HepG2 (cell line): ENCODE data around the gene GRIK1. TPM values are rescaled to one million over a fixed set of nuclear protein-coding genes. Genes with fewer than 3 reads are reported as not detected.

Experiments
- ATAC-seq: fragments of 200-7000 bp; cut with Tn5 transposase; 3 replicates; pipeline ENCODE4 v1.9.1; 2020; ENCODE audit warnings: mild to moderate bottlenecking, moderate library complexity
- BruUV-seq: library from RNA; stranded (reverse); fragments of 400-500 nt; replicated peaks from 2 replicates; lab custom pipeline; 2021; lab: Mats Ljungman, UMichigan
- CTCF ChIA-PET: fragments of 300-600 bp; formaldehyde crosslinking; extraction: SDS; loops from one replicate; lab custom pipeline; 2021; ENCODE audit warnings: low total read pairs, inconsistent platforms, low intra/inter-chr PET ratio; lab: Yijun Ruan, JAX
- POLR2A ChIA-PET: fragments of 350-600 bp; sonication (Branson Sonifier 250); formaldehyde crosslinking; loops from one replicate; lab custom pipeline; 2020; ENCODE audit warnings: antibody characterized with exemption, inconsistent platforms; lab: Yijun Ruan, JAX
- DNase-seq: peaks from one replicate; pipeline ENCODE4 v3.0.0-alpha.2; 2015; ENCODE audit warnings: low spot score
- FAIRE-seq: peaks from 3 replicates; lab custom pipeline; 2011; peaks lifted over from hg19 to GRCh38; lab: Jason Lieb, UNC
- H2AFZ ChIP-seq: one replicate; pipeline ENCODE4 v1.6.1; 2011; ENCODE audit warnings: low read length, inconsistent platforms
- H3K27ac ChIP-seq: fragments of 300-600 bp; 3 replicates; pipeline ENCODE4 v1.8.0; 2011; ENCODE audit warnings: mixed run types, mild to moderate bottlenecking, mixed read lengths, low read length, inconsistent platforms; ENCODE audit not compliant: insufficient read depth; ENCODE audit errors: extremely low read length
- H3K27me3 ChIP-seq, 2 experiments: fragments of 200-600 bp in 1 of 2; 2 replicates in 1 of 2; 3 replicates in 1 of 2; pipeline versions ENCODE4 v1.6.0 to v1.8.0; 2011; ENCODE audit warnings: low read length in 2 of 2, mild to moderate bottlenecking in 2 of 2, moderate library complexity in 2 of 2, inconsistent platforms in 1 of 2; ENCODE audit not compliant: insufficient read depth in 2 of 2, control insufficient read depth in 1 of 2
- H3K36me3 ChIP-seq, 2 experiments: fragments of 200-600 bp in 1 of 2; replicated peaks in 1 of 2; 2 replicates in 1 of 2; 3 replicates in 1 of 2; pipeline versions ENCODE4 v1.5.1 to v1.8.0; 2011; ENCODE audit warnings: low read length in 2 of 2, inconsistent platforms in 1 of 2; ENCODE audit not compliant: insufficient read depth in 2 of 2, control insufficient read depth in 1 of 2
- H3K4me1 ChIP-seq: 2 replicates; pipeline ENCODE4 v1.5.1; 2012; ENCODE audit warnings: low read length, inconsistent platforms; ENCODE audit not compliant: insufficient read depth
- H3K4me2 ChIP-seq: 2 replicates; pipeline ENCODE4 v1.6.0; 2011; ENCODE audit warnings: low read depth, low read length, inconsistent platforms
- H3K4me3 ChIP-seq, 3 experiments: fragments of 200-600 bp in 1 of 3; sonication (generic), shearing (Covaris generic) in 1 of 3; replicated peaks in 1 of 3; 2 replicates each; pipeline ENCODE4 v1.5.1; 2011 to 2016; ENCODE audit warnings: low read length in 3 of 3, inconsistent platforms in 2 of 3, low read depth in 2 of 3, mild to moderate bottlenecking in 2 of 3, control low read depth in 1 of 3, mixed read lengths in 1 of 3; ENCODE audit not compliant: insufficient read depth in 1 of 3
- H3K79me2 ChIP-seq: one replicate; pipeline ENCODE4 v1.6.1; 2011; ENCODE audit warnings: low read length, inconsistent platforms; ENCODE audit not compliant: insufficient read depth
- H3K9ac ChIP-seq: 2 replicates; pipeline ENCODE4 v1.6.0; 2011; ENCODE audit warnings: mild to moderate bottlenecking, low read depth, low read length, inconsistent platforms; ENCODE audit not compliant: insufficient read depth
- H3K9me3 ChIP-seq: 2 replicates; pipeline ENCODE4 v1.5.1; 2012; ENCODE audit warnings: mild to moderate bottlenecking, low read length
- H4K20me1 ChIP-seq: 2 replicates; pipeline ENCODE4 v1.6.0; 2011; ENCODE audit warnings: inconsistent platforms, mild to moderate bottlenecking, low read length, moderate library complexity; ENCODE audit not compliant: insufficient read depth
- BRF2 ChIP-seq: sonication (generic); formaldehyde crosslinking; IDR thresholded peaks from 2 replicates; pipeline ENCODE4 v1.8.1; 2022; ENCODE audit warnings: mild to moderate bottlenecking, missing genetic modification reagents
- CCAR2 ChIP-seq: fragments of 200-400 bp; formaldehyde crosslinking; optimal IDR thresholded peaks from 2 replicates; pipeline ENCODE3; 2018; ENCODE audit warnings: low read depth, mild to moderate bottlenecking, low read length, moderate library complexity
- CENPX ChIP-seq: sonication (generic); formaldehyde crosslinking; IDR thresholded peaks from 2 replicates; pipeline ENCODE4 v1.9.0; 2021; ENCODE audit warnings: mild to moderate bottlenecking, missing genetic modification reagents, moderate library complexity
- DR1 ChIP-seq: sonication (generic); formaldehyde crosslinking; IDR thresholded peaks from 2 replicates; pipeline ENCODE4 v1.8.0; 2021; ENCODE audit warnings: mild to moderate bottlenecking, missing genetic modification reagents, inconsistent platforms
- EP300 ChIP-seq, 3 experiments: sonication (generic) in 1 of 3; formaldehyde crosslinking in 1 of 3; IDR thresholded peaks; 2 replicates each; pipeline versions ENCODE4 v1.5.1 to v1.6.1; 2011 to 2020; ENCODE audit warnings: low read depth in 2 of 3, low read length in 2 of 3, borderline replicate concordance in 1 of 3, improper control_type of control experiment in 1 of 3, mild to moderate bottlenecking in 1 of 3, missing genetic modification reagents in 1 of 3, moderate library complexity in 1 of 3
- SAP130 ChIP-seq: IDR thresholded peaks from 2 replicates; pipeline ENCODE4 v1.6.1; 2016; ENCODE audit warnings: low read depth
- TCF7L2 ChIP-seq: IDR thresholded peaks from 2 replicates; pipeline ENCODE4 v1.6.1; 2011; ENCODE audit warnings: mild to moderate bottlenecking, low read depth, low read length, moderate library complexity
- ZBTB33 ChIP-seq: sonication (generic); formaldehyde crosslinking; IDR thresholded peaks from 2 replicates; pipeline ENCODE4 v1.4.0; 2020; ENCODE audit warnings: missing genetic modification reagents
- ZBTB7B ChIP-seq: sonication (generic); formaldehyde crosslinking; IDR thresholded peaks from 2 replicates; pipeline ENCODE4 v1.4.0; 2020; ENCODE audit warnings: missing genetic modification reagents
- ZNF160 ChIP-seq: sonication (generic); formaldehyde crosslinking; IDR thresholded peaks from 2 replicates; pipeline ENCODE4 v1.8.0; 2022; ENCODE audit warnings: mild to moderate bottlenecking, inconsistent platforms, missing genetic modification reagents
- ZNF17 ChIP-seq: sonication (generic); formaldehyde crosslinking; IDR thresholded peaks from 2 replicates; pipeline ENCODE4 v1.5.0; 2020; ENCODE audit warnings: mild to moderate bottlenecking, missing genetic modification reagents
- ZNF18 ChIP-seq: sonication (generic); formaldehyde crosslinking; IDR thresholded peaks from 2 replicates; pipeline ENCODE4 v1.8.0; 2022; ENCODE audit warnings: mild to moderate bottlenecking, missing genetic modification reagents; ENCODE audit not compliant: insufficient replicate concordance
- ZNF639 ChIP-seq: conservative IDR thresholded peaks from 2 replicates; pipeline ENCODE4 v1.6.1; 2018; ENCODE audit warnings: missing genetic modification reagents
- ZNF776 ChIP-seq: sonication (generic); formaldehyde crosslinking; IDR thresholded peaks from 2 replicates; pipeline ENCODE4 v1.4.0; 2020; ENCODE audit warnings: mild to moderate bottlenecking, missing genetic modification reagents
- WGBS: methylation state at CpG from one replicate; pipeline ENCODE4 v1.1.6; 2017; ENCODE audit warnings: low lambda C conversion rate; 5-methylcytosine and 5-hydroxymethylcytosine counted together
- in situ Hi-C: cut with HindIII; loops from 2 replicates; pipeline ENCODE4 v1.10.0; 2017; ENCODE audit warnings: low pct_unique_long_range_greater_than_20kb; ENCODE audit not compliant: extremely low pct_ligation_motif_present
- intact Hi-C: fragments of 100-400 bp; cut with micrococcal nuclease; formaldehyde crosslinking; loops from one replicate; pipeline ENCODE4 v1.10.0; 2022; ENCODE audit not compliant: unreplicated experiment
- polyA plus RNA-seq, 8 experiments: library from polyadenylated mRNA; depleted of rRNA in 3 of 8; stranded (reverse) in 7 of 8; unstranded in 1 of 8; fragments of >200 nt; fragmentation: Illumina TruSeq in 4 of 8; extraction: Trizol in 4 of 8; gene quantifications; 2 replicates each; pipeline versions ENCODE4 v1.2.1 to v1.2.3, GENCODE V29; 2011 to 2016; ENCODE audit warnings: low read depth in 4 of 8, missing spikeins in 1 of 8, mixed read lengths in 1 of 8; ENCODE audit not compliant: insufficient read depth in 1 of 8
- total RNA-seq, 5 experiments: library from RNA; depleted of rRNA; stranded (reverse); fragments of >200 nt; fragmentation: Illumina TruSeq; extraction: Trizol; gene quantifications; 2 replicates each; pipeline ENCODE4 v1.2.3, GENCODE V29; 2016; ENCODE audit warnings: low read depth in 1 of 5

The GRIK1 gene
- total and polyA plus RNA-seq, 2 of the 13 experiments (the other 11 are each of a cell fraction or from before 2014, with no cell fraction given) = not detected

GRCh38 chr21:29676395-29676794 is 263.4 kb downstream of the GRIK1 start:
- no peaks in the 10 kb centered on the region for H4K20me1 ChIP-seq
- whole genome bisulfite sequencing = 0% methylated on average over 4 of the region's 4 CpGs

GRCh38 chr21:29675451-29675850 is 264.3 kb downstream of the GRIK1 start:
- WGBS = 5% methylated on average over 1 of the region's 1 CpG
- H3K27ac ChIP-seq = no peak overlapping the region
- no peaks in the 10 kb centered on the region for H3K9me3 ChIP-seq
- H3K9ac ChIP-seq = no peak overlapping the region
- intact Hi-C loops (no loop called here), in situ Hi-C loops (no loop called here)
- ATAC-seq = no peak
- ChIA-PET POLR2A (no interaction called here), CTCF (no interaction called here)
- H3K27me3 ChIP-seq = no peaks in the 10 kb centered on the region
- FAIRE-seq = no peak
- no peaks in the 10 kb centered on the region for H4K20me1 ChIP-seq
- no peaks in the 10 kb centered on the region for H3K79me2 ChIP-seq
- no peaks in the 10 kb centered on the region for H3K4me1 ChIP-seq
- H3K36me3 ChIP-seq = no peaks in the 10 kb centered on the region
- H3K4me3 ChIP-seq = no peak overlapping the region
- DNase-seq = no peak
- no peak overlapping the region for H2AFZ ChIP-seq
- no peak overlapping the region for H3K4me2 ChIP-seq
- BruUV-seq = no TSS peak
- TF ChIP-seq TCF7L2 (no peak), ZBTB33 (CRISPR knock-in tag) (no peak), CCAR2 (no peak), BRF2 (no peak), SAP130 (CRISPR knock-in tag) (no peak), ZBTB7B (CRISPR knock-in tag) (no peak), ZNF17 (CRISPR knock-in tag) (no peak), ZNF639 (CRISPR knock-in tag) (no peak), ZNF160 (CRISPR knock-in tag) (no peak), EP300 (IDR thresholded peaks at IDR 0.05; ENCODE audit: low read depth in 2 of 2, low read length in 2 of 2) (no peak), EP300 (CRISPR knock-in tag; IDR thresholded peaks at IDR 0.05; ENCODE audit: borderline replicate concordance) (no peak), ZNF18 (CRISPR knock-in tag) (no peak), CENPX (CRISPR knock-in tag) (no peak)

More at GRCh38 chr21:29676395-29676794, 263.4 kb downstream of the GRIK1 start:
- Histone ChIP-seq H3K79me2 (no peaks in the 10 kb centered on the region), H3K9ac (no peak overlapping the region), H3K9me3 (no peaks in the 10 kb centered on the region), H3K36me3 (no peaks in the 10 kb centered on the region), H3K27me3 (no peaks in the 10 kb centered on the region), H2AFZ (no peak overlapping the region), H3K4me3 (no peak overlapping the region), H3K4me2 (no peak overlapping the region), H3K4me1 (no peaks in the 10 kb centered on the region), H3K27ac (no peak overlapping the region)
- no peak for DNase-seq
- intact Hi-C loops = no loop called here
- ATAC-seq = no peak
- in situ Hi-C loops = no loop called here
- FAIRE-seq = no peak
- no TSS peak for BruUV-seq
- POLR2A ChIA-PET = no interaction called here
- CTCF ChIA-PET = no interaction called here
- TF ChIP-seq DR1 (CRISPR knock-in tag) (no peak), ZNF776 (no peak)
